HEK293 (cell line): ENCODE data around the gene ACIN1.

Experiments used
- CTCF ChIA-PET: fragments of 350-600 bp; formaldehyde crosslinking; extraction: SDS; loops from one replicate; lab custom pipeline; 2021; ENCODE audit warnings: antibody characterized with exemption; lab: Yijun Ruan, JAX
- POLR2A ChIA-PET: fragments of 300-600 bp; formaldehyde crosslinking; extraction: SDS; loops from one replicate; lab custom pipeline; 2020; ENCODE audit warnings: antibody characterized with exemption, inconsistent platforms; lab: Yijun Ruan, JAX
- H3K27ac ChIP-seq: fragments of 200-500 bp; sonication (Bioruptor generic); 2 replicates; pipeline ENCODE4 v1.5.1; 2014; ENCODE audit warnings: low read depth, low read length, control low read depth, inconsistent platforms; ENCODE audit errors: extremely low read depth
- H3K36me3 ChIP-seq, 2 experiments: fragments of 200-500 bp in 1 of 2; sonication (Bioruptor generic) in 1 of 2; 1 replicate in 1 of 2; 2 replicates in 1 of 2; pipeline ENCODE4 v1.5.1; 2014 to 2017; ENCODE audit warnings: inconsistent platforms in 2 of 2, low read length in 2 of 2; ENCODE audit not compliant: control insufficient read depth in 2 of 2, insufficient read depth in 1 of 2
- H3K4me1 ChIP-seq: fragments of 200-500 bp; sonication (Bioruptor generic); 2 replicates; pipeline ENCODE4 v1.5.1; 2014; ENCODE audit warnings: mild to moderate bottlenecking, low read length, inconsistent platforms; ENCODE audit not compliant: control insufficient read depth, insufficient read depth
- H3K4me3 ChIP-seq: 2 replicates; pipeline ENCODE4 v1.5.1; 2011; ENCODE audit warnings: low read depth, mild to moderate bottlenecking, control low read depth, low read length, moderate library complexity
- H3K9me3 ChIP-seq: fragments of 200-500 bp; sonication (Bioruptor generic); 2 replicates; pipeline ENCODE4 v1.5.1; 2014; ENCODE audit warnings: low read depth, low read length, inconsistent platforms; ENCODE audit not compliant: control insufficient read depth, insufficient read depth
- EGR2 ChIP-seq: fragments of 450-650 bp; formaldehyde crosslinking; IDR thresholded peaks from 2 replicates; pipeline ENCODE4 v1.5.1; 2016; ENCODE audit warnings: low read depth, missing biosample characterization, missing genetic modification characterization
- GLIS1 ChIP-seq: fragments of 450-650 bp; formaldehyde crosslinking; IDR thresholded peaks from 2 replicates; pipeline ENCODE4 v1.5.1; 2016; ENCODE audit warnings: missing biosample characterization, missing genetic modification characterization
- IKZF3 ChIP-seq: fragments of 450-650 bp; IDR thresholded peaks from 2 replicates; pipeline ENCODE4 v1.5.0; 2018; ENCODE audit warnings: missing biosample characterization, mild to moderate bottlenecking, missing genetic modification characterization, moderate library complexity
- KLF10 ChIP-seq: fragments of 450-650 bp; IDR thresholded peaks from 2 replicates; pipeline ENCODE4 v1.5.1; 2018; ENCODE audit warnings: missing biosample characterization, mild to moderate bottlenecking, missing genetic modification characterization
- OVOL3 ChIP-seq: fragments of 450-650 bp; formaldehyde crosslinking; IDR thresholded peaks from 2 replicates; pipeline ENCODE4 v1.5.1; 2016; ENCODE audit warnings: missing biosample characterization, missing genetic modification characterization
- TCF7L2 ChIP-seq: IDR thresholded peaks from 2 replicates; pipeline ENCODE4 v1.6.1; 2011; ENCODE audit warnings: low read depth, mild to moderate bottlenecking, inconsistent platforms, low read length, moderate library complexity, borderline replicate concordance
- ZEB2 ChIP-seq: fragments of 450-650 bp; formaldehyde crosslinking; IDR thresholded peaks from 2 replicates; pipeline ENCODE4 v1.5.1; 2016; ENCODE audit warnings: missing biosample characterization, missing genetic modification characterization
- ZFHX2 ChIP-seq: fragments of 450-650 bp; formaldehyde crosslinking; conservative IDR thresholded peaks from 2 replicates; pipeline ENCODE4 v1.5.1; 2016; ENCODE audit warnings: missing biosample characterization, missing genetic modification characterization
- ZNF335 ChIP-seq: fragments of 450-650 bp; formaldehyde crosslinking; conservative IDR thresholded peaks from 2 replicates; pipeline ENCODE4 v1.5.1; 2016; ENCODE audit warnings: missing biosample characterization, missing genetic modification characterization
- ZNF350 ChIP-seq: fragments of 450-650 bp; formaldehyde crosslinking; IDR thresholded peaks from 2 replicates; pipeline ENCODE4 v1.5.0; 2017; ENCODE audit warnings: missing biosample characterization, mild to moderate bottlenecking, missing genetic modification characterization
- ZNF433 ChIP-seq: fragments of 450-650 bp; formaldehyde crosslinking; IDR thresholded peaks from 2 replicates; pipeline ENCODE4 v1.5.1; 2016; ENCODE audit warnings: missing biosample characterization, missing genetic modification characterization, low read depth
- ZNF555 ChIP-seq: fragments of 450-650 bp; formaldehyde crosslinking; conservative IDR thresholded peaks from 2 replicates; pipeline ENCODE4 v1.5.1; 2017; ENCODE audit warnings: missing biosample characterization, mild to moderate bottlenecking, missing genetic modification characterization, inconsistent platforms
- ZNF558 ChIP-seq: fragments of 450-650 bp; formaldehyde crosslinking; IDR thresholded peaks from 2 replicates; pipeline ENCODE4 v1.5.1; 2016; ENCODE audit warnings: missing biosample characterization, missing genetic modification characterization
- ZNF560 ChIP-seq: fragments of 450-650 bp; formaldehyde crosslinking; IDR thresholded peaks from 2 replicates; pipeline ENCODE4 v1.5.1; 2017; ENCODE audit warnings: missing biosample characterization, missing genetic modification characterization, borderline replicate concordance
- ZNF621 ChIP-seq: fragments of 450-650 bp; formaldehyde crosslinking; IDR thresholded peaks from 2 replicates; pipeline ENCODE4 v1.5.1; 2017; ENCODE audit warnings: missing biosample characterization, missing genetic modification characterization
- ZSCAN16 ChIP-seq: fragments of 450-650 bp; formaldehyde crosslinking; IDR thresholded peaks from 2 replicates; pipeline ENCODE4 v1.5.1; 2016; ENCODE audit warnings: missing biosample characterization, missing genetic modification characterization
- TF ChIP-seq, protein P1 (sequence below): fragments of 450-650 bp; formaldehyde crosslinking; IDR thresholded peaks from 2 replicates; pipeline ENCODE4 v1.5.1; 2017; ENCODE audit warnings: missing biosample characterization, missing genetic modification characterization
- TF ChIP-seq, protein P2 (sequence below): fragments of 450-650 bp; formaldehyde crosslinking; IDR thresholded peaks from 2 replicates; pipeline ENCODE4 v1.5.1; 2016; ENCODE audit warnings: missing biosample characterization, missing genetic modification characterization
- TF ChIP-seq, protein P3 (sequence below): fragments of 450-650 bp; formaldehyde crosslinking; IDR thresholded peaks from 2 replicates; pipeline ENCODE4 v1.5.1; 2016; ENCODE audit warnings: missing biosample characterization, missing genetic modification characterization
- TF ChIP-seq, protein P4 (sequence below): fragments of 450-650 bp; formaldehyde crosslinking; IDR thresholded peaks from 2 replicates; pipeline ENCODE4 v1.5.1; 2017; ENCODE audit warnings: missing biosample characterization, missing genetic modification characterization
- TF ChIP-seq, protein P5 (sequence below): fragments of 450-650 bp; formaldehyde crosslinking; IDR thresholded peaks from 2 replicates; pipeline ENCODE4 v1.5.1; 2016; ENCODE audit warnings: missing biosample characterization, missing genetic modification characterization
- TF ChIP-seq, protein P6 (sequence below): fragments of 450-650 bp; formaldehyde crosslinking; IDR thresholded peaks from 2 replicates; pipeline ENCODE4 v1.5.1; 2016; ENCODE audit warnings: missing biosample characterization, missing genetic modification characterization, low read depth

Gene ACIN1

DNA sequence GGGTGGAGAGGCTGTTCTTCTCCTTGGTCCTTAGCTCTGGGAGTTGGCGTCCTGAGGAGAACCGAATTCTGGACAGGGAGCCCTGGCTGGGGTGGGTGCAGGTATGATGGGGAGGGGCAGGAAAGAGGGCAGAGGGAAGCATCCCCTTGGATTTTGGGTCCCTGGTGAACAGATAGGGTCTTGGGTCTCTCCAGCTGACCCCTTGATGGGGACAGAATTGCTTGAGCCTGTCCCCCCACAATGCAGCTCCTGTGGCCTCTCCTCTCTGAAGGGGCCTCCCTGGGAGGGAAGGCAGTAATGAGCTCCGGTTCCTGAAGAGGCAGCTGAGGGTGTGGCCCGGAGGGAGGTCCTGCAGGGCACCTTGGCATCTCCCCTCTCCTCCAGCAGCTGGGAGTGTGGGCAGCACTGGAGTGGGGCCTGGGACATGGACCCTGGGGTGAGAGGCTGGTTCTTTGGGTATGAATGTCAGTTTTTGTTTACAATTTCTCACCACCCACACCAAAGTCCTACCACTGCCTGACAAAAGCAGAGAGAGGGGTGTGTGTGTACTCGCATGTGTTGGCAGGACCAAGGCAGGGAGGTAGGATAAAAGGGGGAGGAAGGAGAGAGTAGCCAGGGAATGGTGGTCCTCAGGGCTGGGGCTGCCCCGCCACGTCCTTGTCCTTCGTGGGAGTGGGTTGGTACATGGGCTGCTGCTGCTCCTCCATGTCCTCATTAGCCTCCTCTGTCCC is 31.8 kb upstream of the ACIN1 start (continued):
- TF ChIP-seq OVOL3 (tag by site-specific recombination) (no peak), ZSCAN16 (no peak), ZNF433 (tag by site-specific recombination) (no peak), GLIS1 (tag by site-specific recombination) (peak; percentile 82), ZFHX2 (tag by site-specific recombination) (peak; percentile 82), ZNF560 (tag by site-specific recombination) (no peak), ZEB2 (tag by site-specific recombination) (no peak), ZNF621 (tag by site-specific recombination) (no peak), ZNF350 (tag by site-specific recombination) (no peak), TCF7L2 (no peak), KLF10 (tag by site-specific recombination) (no peak), IKZF3 (no peak), ZNF558 (tag by site-specific recombination) (no peak)
- TF ChIP-seq, protein P1, sequence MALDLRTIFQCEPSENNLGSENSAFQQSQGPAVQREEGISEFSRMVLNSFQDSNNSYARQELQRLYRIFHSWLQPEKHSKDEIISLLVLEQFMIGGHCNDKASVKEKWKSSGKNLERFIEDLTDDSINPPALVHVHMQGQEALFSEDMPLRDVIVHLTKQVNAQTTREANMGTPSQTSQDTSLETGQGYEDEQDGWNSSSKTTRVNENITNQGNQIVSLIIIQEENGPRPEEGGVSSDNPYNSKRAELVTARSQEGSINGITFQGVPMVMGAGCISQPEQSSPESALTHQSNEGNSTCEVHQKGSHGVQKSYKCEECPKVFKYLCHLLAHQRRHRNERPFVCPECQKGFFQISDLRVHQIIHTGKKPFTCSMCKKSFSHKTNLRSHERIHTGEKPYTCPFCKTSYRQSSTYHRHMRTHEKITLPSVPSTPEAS (tag by site-specific recombination), result no peak
- TF ChIP-seq, protein P2, sequence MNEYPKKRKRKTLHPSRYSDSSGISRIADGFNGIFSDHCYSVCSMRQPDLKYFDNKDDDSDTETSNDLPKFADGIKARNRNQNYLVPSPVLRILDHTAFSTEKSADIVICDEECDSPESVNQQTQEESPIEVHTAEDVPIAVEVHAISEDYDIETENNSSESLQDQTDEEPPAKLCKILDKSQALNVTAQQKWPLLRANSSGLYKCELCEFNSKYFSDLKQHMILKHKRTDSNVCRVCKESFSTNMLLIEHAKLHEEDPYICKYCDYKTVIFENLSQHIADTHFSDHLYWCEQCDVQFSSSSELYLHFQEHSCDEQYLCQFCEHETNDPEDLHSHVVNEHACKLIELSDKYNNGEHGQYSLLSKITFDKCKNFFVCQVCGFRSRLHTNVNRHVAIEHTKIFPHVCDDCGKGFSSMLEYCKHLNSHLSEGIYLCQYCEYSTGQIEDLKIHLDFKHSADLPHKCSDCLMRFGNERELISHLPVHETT (tag by site-specific recombination), result no peak
- TF ChIP-seq, all 188 proteins: peak for 3

DNA sequence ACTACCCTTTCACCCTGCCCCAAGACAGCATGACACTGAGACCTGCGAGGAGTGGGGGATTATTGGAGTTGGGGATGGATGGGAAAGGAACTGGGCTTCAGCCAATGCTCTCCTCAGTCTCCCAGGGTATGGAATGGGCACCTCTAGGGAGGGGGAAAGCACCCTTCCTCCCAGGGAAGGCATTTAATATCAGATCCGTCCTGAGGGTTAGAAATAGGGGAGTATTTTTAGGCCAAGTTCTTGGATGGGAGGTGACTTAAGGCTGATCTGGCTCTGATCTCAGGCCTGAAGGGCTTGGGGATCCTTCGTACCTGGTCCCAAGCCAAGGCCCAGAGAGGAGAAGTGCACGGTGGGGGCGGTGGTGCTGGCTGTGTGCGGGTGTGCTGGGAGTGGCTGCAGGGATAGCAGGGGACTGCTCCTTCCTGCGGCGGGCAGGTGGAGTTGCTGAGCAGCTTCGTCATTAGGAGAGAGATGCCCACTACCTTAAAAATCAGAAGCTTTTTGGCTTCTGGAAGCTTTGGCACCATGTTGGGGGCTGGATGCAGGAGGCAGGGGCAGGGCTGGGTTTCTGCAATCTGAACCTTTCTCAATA is 31.1 kb upstream of the ACIN1 start:
- Histone ChIP-seq H3K36me3 (peaks cover 0 to 11% of the 10 kb centered on the region in 2 experiments; a peak in 1 of 3 replicates), H3K4me3 (no peak overlapping the region), H3K4me1 (no peaks in the 10 kb centered on the region), H3K9me3 (no peaks in the 10 kb centered on the region), H3K27ac (no peak overlapping the region)
- TF ChIP-seq EGR2 (tag by site-specific recombination) (0 out of 2 replicates have a peak, but pooled peaks have one; percentile 16), ZFHX2 (tag by site-specific recombination) (0 out of 2 replicates have a peak, but pooled peaks have one; percentile 32), ZNF335 (no peak)
- ChIA-PET CTCF (interaction anchor here (11.2 kb wide), 1 partner anchor 60 kb away, joined by 424 read pairs; the partner anchor contains the start of gene SLC7A8), POLR2A (no interaction called here)

DNA sequence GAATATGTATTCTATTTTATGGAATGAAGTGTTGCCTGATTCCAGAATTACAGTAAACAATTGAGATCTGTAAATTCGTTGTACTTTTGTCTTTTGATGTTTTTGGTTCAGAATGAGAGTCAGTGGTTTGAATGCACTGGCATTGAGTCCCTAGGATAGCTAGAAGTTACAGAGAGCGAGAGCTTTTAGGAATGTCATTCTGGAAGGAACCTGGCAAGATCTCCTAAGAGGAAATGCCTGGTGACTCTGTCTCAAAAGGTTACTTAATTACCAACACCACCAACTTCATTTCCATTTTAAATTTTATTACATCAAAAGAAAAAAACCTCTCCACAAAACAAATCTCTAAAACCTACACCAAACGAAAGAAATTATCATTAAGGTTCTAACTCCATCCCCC is 30.1 kb upstream of the ACIN1 start:
- H3K4me1 ChIP-seq, result no peaks in the 10 kb centered on the region
- CTCF ChIA-PET, result interaction anchor here (1.2 to 11.2 kb wide), 3 partner anchors 18 to 61 kb away, joined by 4 to 424 read pairs (median 6); partner anchors contain the start of gene SLC7A8
- peaks cover 0 to 11% of the 10 kb centered on the region in 2 experiments; a peak in 1 of 3 replicates for H3K36me3 ChIP-seq
- H3K4me3 ChIP-seq, result no peak overlapping the region
- no peaks in the 10 kb centered on the region for H3K9me3 ChIP-seq
- POLR2A ChIA-PET, result no interaction called here
- no peak overlapping the region for H3K27ac ChIP-seq
- TF ChIP-seq, protein P3, sequence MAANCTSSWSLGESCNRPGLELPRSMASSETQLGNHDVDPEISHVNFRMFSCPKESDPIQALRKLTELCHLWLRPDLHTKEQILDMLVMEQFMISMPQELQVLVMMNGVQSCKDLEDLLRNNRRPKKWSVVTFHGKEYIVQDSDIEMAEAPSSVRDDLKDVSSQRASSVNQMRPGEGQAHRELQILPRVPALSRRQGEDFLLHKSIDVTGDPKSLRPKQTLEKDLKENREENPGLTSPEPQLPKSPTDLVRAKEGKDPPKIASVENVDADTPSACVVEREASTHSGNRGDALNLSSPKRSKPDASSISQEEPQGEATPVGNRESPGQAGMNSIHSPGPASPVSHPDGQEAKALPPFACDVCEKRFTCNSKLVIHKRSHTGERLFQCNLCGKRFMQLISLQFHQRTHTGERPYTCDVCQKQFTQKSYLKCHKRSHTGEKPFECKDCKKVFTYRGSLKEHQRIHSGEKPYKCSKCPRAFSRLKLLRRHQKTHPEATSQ (tag by site-specific recombination), result no peak
- TF ChIP-seq, protein P4, sequence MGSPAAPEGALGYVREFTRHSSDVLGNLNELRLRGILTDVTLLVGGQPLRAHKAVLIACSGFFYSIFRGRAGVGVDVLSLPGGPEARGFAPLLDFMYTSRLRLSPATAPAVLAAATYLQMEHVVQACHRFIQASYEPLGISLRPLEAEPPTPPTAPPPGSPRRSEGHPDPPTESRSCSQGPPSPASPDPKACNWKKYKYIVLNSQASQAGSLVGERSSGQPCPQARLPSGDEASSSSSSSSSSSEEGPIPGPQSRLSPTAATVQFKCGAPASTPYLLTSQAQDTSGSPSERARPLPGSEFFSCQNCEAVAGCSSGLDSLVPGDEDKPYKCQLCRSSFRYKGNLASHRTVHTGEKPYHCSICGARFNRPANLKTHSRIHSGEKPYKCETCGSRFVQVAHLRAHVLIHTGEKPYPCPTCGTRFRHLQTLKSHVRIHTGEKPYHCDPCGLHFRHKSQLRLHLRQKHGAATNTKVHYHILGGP (tag by site-specific recombination), result no peak
- TF ChIP-seq ZNF433 (tag by site-specific recombination), result no peak
- TF ChIP-seq, protein P5, sequence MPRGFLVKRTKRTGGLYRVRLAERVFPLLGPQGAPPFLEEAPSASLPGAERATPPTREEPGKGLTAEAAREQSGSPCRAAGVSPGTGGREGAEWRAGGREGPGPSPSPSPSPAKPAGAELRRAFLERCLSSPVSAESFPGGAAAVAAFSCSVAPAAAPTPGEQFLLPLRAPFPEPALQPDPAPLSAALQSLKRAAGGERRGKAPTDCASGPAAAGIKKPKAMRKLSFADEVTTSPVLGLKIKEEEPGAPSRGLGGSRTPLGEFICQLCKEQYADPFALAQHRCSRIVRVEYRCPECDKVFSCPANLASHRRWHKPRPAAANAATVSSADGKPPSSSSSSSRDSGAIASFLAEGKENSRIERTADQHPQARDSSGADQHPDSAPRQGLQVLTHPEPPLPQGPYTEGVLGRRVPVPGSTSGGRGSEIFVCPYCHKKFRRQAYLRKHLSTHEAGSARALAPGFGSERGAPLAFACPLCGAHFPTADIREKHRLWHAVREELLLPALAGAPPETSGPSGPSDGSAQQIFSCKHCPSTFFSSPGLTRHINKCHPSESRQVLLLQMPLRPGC, result no peak
- TF ChIP-seq, protein P6, sequence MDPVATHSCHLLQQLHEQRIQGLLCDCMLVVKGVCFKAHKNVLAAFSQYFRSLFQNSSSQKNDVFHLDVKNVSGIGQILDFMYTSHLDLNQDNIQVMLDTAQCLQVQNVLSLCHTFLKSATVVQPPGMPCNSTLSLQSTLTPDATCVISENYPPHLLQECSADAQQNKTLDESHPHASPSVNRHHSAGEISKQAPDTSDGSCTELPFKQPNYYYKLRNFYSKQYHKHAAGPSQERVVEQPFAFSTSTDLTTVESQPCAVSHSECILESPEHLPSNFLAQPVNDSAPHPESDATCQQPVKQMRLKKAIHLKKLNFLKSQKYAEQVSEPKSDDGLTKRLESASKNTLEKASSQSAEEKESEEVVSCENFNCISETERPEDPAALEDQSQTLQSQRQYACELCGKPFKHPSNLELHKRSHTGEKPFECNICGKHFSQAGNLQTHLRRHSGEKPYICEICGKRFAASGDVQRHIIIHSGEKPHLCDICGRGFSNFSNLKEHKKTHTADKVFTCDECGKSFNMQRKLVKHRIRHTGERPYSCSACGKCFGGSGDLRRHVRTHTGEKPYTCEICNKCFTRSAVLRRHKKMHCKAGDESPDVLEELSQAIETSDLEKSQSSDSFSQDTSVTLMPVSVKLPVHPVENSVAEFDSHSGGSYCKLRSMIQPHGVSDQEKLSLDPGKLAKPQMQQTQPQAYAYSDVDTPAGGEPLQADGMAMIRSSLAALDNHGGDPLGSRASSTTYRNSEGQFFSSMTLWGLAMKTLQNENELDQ, result no peak
- TF ChIP-seq ZFHX2 (tag by site-specific recombination), result no peak
- TF ChIP-seq ZNF555 (tag by site-specific recombination), result no peak
